UCSD-AML1 (cell line): ENCODE data around the gene POLA2.

Experiments used
- DNase-seq: peaks from one replicate; lab custom pipeline; 2025; ENCODE audit not compliant: unreplicated experiment; lab: John Stamatoyannopoulos, UW

The POLA2 gene

DNA sequence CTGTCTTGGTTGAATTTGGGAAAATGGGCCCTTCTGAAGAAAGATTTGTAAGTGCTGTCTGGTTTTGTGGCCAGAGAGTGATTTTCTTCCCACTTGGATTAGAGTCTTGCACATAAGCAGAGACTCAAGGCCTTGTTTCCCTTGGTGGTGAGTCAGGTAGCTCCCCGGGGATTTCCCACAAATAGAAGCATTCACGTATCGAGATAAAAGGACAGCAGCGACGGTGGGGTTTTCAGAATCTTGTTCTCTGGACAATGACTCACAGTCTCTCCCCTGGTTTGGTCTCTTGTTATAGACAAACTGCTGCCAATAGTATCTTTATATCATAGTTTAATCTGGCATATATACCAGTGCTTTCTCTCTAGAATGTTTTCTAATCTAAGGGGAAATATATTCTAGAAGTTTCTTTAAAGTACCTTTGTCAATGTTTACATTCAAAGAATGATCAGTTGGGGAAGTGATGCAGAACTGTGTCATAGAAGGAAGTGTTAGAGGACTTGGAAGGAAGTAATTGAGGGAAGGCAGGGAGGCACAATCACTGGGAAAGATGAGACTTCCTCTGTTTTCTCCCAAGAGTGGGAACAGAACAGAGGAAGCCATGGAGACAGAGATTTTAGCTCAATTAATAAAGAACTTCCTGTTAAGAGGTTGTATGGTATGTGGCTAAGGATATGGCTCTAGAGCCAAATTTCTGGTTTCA is 18.1 kb downstream of the POLA2 start:
- no peak for DNase-seq

DNA sequence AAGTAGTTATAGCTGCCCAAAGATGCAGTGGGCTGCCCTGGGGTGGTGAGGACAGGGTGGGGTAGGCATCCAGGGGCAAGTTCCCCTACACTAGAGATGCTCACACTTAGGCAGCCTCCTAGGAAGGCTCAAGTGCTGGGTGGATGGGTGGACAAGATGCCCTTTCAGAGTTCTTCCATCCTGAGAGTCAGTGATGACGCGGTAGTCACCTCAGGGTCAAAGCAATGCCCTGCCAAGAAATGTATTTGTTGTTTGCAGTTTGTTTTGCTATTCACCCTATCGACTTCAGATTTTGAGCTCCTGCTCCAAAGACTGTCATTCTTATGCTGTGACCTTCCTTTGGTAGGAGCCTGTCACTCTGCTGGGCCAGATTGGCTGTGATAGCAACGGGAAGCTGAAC is 18.9 kb downstream of the POLA2 start:
- no peak for DNase-seq

DNA sequence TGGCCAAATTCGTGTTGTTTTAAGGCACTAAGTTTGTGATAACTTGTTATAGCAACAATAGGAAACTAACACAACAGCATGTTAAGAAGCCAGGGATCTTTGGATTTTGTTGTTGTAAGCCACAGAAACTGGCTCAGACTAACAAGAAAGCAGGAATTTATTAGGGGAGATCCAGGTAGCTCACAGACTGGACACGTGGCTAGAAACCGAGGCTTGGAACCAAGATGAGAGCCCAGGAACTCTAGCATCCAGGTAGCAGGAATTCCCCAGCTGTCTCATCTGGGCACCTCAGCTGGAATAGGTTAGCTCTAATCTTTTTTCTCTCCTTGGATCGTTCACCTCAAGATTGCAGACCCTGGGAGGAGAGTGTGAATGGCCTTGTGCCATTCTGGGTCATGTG is 24.9 kb downstream of the POLA2 start:
- no peak for DNase-seq

DNA sequence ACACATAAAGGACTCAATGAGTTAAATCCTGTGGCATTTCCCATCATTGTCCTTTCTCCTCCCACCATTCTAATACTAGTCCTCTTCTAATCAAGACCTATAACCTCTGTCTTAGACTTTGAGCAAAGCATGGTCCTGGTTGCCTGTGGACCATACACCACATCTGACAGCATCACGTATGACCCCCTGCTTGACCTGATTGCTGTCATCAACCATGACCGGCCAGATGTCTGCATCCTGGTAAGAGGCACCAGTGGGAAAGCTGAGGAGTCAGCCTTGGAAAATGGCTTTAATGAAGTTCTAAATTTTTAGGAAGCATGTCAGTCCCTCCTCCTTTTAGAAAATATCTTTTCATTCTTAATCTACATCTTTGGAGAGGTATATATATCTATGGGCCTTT is 25.8 kb downstream of the POLA2 start:
- DNase-seq: no peak

DNA sequence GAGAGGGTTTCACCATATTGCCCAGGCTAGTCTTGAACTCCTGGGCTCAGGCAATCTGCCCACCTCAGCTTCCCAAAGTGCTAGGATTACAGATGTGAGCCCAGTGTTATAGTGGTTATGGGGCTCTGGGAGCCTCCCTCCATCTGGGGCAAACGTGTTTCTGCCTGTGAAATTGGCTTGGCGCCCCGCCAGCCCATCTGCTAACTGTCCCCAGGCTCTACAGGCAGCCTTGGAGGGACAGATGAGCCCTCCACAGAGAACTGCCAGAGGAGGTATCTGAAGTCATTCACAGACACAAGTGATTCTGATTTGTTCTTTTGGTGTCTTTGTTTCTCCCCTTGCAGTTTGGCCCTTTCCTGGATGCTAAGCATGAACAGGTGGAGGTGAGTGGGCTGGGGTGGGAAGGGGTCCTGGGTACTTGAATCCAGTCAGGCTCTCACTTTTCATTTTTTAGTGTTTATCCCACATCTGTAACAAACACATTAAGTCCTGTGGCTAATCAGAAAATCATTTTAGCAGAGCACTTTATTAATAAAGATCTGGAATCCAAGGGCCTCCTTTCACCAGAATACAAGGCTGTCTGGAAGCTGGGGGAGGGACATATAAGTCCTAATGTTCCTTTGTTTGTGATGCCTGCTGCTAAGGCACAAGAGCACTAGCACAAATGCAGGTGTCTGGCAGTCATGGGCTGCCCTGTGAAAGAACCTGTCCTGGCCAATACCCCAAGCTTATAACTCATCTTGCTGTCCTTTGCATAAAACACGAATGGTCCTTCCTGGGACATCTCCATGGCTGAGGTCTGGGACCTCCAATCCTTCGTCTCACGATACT is 27.2 kb downstream of the POLA2 start:
- DNase-seq: no peak

DNA sequence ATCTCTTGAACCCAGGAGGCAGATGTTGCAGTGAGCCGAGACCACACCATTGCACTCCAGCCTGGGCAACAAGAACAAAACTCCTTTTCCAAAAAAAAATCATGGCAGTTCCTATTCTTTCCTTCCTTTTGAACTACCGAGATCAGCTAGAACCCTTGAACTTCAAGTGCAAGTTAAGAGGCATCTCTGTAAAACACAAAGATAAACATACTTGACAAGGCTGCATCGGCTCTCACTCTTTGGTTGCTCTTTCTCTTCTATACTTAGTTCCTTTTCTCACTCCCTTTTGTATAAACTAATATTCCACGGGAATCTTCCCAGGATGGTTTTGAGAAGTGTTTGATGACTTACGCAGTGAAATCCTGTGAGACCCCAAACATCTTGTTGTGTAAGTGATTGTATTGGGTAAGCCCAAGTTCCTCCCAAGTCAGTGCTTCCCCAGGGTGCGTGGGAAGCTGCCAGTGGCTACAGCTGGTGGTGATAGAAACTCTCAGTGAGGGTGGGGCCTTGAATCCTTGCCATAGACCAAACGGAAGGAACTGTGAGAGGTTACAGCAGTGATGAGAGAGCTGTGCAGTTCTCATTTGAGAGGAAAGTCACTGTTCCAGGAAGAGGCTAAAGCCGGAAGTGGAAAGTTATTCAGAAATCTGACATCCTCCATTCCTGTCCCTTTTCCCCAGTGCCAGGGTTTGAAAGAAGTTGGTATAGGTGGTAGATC is 28.8 kb downstream of the POLA2 start:
- DNase-seq: peak; percentile 75

DNA sequence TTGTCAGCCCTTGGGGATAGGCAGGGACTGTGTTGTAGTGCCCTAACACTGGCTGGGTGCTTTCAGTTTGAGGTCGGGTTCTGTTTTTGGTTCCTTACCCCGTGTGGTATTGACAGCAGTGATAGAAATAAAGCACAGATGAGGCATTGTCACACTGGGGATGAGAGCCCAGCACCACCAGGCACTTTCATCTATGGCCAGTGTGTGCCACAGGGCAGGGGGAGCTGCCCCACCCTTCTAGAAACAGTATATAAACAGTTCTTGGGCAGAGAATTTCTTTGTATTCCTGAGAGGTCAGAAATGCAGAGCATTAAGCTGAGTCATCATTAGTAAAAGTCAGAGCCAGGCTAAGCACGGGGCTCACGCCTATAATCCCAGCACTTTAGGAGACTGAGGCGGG is 29.9 kb downstream of the POLA2 start:
- DNase-seq: no peak

DNA sequence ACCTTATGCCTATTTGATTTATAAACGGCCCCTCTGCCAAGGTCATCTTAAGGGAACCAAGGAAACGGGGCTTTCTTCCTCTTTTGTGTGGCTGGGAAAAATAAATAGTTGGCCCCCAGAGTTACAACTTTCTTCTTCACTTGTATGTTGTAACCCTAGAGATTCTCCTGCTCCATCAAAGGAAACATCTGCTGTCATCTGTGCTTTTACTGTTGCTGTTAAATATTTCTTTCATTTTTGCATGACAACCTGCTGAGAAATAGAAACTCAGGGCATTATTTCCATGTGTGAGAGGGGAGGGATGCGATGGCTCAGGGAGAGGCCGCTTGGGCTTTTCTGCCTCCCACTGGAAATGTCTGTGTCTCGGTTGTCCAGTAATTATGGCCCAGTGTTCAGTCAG is 31.1 kb downstream of the POLA2 start:
- DNase-seq: no peak

DNA sequence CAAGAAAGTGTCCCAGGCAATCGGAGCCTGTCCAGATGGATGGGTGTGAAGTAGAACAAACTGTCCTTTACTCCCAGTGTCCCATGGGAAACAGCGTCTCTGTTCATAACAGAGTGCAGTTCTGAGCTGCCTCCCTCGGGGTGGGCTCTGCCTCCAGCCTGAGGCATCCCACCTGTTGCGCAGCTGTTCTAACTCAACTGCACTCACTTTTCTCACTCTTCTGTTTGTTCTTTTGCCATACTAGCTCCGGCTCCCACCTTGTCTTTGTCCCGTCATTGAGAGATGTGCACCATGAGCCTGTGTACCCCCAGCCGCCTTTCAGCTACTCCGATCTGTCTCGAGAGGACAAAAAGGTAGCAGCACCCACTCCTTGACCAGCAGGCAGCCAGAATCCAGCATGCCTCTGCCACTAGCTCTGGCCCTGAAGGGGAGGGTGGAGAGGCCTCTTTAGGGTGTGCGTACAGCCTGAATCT is 32.2 kb downstream of the POLA2 start:
- DNase-seq: no peak

DNA sequence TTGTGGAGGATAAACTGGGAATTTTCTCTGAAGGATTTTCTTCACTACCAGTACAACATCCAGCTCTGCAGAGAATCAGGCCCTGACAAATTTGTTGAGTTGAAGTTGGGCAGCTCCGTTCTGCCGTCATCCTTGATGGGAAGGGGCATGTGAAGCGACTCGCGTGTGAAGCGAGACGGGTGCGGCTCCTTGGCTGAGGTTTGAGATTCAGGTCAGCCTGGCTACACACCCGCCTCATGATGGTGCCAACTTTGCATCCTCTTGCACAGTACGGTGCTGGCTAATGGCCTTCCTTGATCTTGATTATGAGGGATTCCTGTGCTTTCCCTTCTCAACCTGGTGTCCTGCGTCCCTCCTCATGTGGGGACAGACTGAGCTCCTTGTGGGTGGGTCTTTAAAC is 33.2 kb downstream of the POLA2 start:
- DNase-seq: no peak

DNA sequence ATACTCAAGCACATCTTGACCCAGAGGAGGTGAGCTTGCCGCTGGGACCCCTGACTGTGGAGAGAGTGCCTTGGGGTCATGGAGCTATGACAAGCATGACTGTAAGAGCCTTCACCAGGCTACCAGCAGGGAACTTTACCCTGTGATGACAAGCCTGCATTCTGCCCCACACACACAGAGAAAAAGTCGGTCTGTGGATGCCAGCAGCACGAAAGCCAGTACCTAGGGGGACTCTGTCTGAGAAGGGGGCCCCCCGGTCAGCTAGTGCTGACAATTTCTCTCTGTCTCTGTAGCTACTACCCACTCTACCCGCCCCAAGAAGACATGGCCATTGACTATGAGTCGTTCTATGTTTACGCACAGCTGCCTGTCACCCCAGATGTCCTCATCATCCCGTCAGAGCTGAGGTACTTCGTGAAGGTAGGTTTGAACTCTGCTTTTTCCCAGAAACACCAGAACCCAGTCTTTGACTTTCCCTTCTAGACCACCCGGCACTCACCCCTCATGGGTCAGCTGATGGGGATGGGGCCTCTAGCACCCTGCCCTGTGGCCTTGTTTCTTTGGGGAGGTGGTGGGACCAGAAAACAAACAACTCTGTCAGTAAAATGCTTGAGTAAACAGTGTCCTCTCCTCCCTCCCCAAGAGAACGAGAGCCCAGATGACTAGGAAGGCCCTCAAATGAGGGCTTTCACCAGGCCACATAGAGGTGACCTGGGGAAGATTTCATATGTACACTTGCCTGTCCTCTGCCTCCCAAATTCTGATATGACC is 34.0 kb downstream of the POLA2 start:
- DNase-seq: no peak

DNA sequence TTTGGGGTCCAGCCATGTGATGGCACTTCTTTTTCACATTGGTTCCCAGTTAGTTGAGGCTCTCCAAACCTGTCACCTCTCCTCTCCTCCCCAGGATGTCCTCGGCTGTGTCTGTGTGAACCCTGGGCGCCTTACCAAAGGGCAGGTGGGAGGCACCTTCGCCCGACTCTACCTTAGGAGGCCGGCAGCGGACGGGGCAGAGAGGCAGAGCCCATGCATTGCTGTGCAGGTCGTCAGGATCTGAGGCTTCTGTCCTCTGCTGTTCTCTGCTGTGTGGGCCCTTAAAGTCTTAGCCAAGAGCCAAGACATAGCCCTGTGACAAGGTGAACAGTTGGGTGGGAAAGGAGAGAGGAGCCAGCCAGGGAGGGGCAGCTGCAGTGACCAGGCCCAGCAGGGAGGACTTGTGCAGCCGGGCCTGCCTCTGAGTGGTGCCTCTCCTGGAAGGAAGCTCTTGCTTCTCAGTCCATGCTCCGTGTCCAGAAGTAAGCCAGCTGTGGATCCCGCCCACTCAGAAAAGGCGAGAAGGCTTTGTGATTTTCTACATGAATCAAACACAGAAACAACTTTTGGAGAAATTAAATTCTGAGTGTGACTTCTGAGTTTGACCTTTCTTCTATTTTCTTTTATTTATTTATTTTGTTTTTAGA is 35.4 kb downstream of the POLA2 start:
- no peak for DNase-seq

DNA sequence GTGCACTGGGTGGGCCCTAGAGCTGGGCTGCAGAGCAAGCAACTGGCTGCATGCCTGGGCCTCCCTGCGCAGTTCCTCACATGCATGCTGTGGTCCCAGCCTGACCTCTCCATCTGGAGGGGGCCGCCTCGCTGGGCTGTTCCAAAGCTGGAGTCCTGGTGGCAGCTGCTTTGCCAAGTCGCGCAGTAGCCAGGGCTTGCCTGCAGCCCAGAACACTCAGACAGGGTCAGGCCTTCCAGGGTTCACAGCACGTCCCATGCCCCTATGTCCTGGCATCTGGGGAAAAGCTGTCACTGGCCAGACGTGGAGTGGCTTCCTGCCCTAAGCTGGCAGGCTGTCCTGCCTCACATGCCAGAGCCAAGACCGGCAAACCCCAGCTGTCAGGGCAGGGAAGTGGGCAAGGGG is 36.4 kb downstream of the POLA2 start:
- no peak for DNase-seq

DNA sequence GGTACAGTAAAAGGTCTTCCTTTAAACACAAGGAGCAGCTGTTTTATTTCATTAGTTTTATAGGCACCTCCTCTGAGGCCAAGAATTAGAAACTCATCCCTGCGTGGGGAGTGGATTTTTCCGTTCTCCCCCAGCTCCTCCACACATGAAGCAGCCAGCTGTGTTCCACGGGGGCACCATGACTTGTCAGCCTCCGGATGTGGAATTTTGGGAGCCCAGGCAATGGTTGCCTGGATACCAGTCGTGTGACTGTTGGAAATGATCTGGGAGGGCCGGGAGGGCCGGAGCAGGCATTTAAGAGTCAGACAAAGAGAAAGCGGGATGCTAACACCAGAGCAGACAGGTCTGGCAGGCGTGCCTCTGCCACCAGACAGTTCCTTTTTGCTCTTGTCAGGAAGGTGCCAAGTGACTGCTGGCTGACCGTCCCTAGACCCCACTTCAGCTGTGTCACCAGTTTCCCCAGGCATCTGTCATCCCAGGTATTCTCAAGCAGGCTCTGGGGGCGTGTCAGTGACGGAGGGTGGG is 37.0 kb downstream of the POLA2 start:
- no peak for DNase-seq

DNA sequence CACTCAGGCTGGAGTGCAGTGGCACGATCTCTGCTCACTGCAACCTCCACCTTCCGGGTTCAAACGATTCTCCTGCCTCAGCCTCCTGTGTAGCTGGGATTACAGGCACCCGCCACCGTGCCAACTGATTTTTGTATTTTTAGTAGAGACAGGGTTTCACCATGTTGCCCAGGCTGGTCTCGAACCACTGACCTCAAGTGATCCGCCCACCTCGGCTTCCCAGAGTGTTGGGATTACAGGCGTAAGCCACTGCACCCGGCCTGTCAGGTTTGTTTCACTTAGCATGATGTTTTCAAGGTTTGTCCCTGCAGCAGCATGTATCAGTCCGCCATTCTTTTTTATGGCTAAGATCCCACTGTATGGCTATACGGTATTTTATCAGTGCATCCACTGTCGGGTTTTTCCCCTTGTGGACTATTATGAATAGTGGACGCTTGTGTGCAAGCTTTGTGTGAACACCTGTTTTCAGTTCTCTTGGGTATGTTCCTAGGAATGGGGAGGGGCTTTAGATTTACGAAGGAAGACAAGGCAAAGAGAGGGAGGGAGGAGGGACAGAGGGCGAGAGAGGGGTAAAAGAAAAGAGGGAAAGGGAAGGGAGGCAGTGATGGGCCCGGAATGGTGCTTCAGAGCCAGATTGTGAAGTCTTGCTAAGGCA is 39.0 kb downstream of the POLA2 start:
- no peak for DNase-seq

DNA sequence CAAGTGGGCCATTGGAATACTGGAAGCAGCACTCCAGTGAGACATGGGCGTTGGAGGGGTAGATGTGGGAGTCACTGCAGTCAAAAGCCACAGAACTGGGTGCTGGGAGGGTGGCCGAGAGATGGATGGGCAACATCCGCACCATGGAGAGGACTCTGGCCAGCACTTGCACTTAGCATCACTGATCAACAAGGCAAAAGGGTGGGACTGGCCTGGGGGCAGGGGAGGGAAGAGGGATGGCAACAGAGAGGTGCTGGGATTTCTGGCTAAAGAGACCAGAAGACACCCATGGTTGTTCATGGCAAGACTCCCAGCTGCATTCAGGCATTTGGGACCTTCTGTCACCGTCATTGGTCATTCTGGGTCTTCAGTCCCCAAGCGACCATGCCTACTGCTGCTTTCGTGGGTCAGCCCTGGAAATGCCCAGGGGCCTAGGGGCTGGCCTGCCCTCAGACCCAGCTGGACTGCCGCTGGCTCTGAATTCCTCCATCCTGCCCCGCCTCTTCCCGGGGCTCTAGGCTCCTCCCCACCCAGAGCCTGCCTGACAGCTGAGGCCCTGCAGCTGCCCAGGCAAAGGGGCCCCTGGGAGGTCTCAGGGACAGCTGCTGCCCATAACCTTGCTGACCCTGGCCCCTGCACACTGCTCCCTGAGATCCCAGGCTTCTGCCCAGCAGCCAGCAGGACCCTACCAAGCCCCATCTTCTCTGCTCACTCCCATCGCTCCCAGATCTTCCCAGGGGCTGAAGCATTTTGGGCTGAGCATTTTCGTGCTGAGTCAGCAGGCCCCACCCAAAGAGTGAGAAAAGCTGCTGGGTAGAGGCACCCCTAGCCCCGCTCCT is 39.9 kb downstream of the POLA2 start:
- DNase-seq: no peak

DNA sequence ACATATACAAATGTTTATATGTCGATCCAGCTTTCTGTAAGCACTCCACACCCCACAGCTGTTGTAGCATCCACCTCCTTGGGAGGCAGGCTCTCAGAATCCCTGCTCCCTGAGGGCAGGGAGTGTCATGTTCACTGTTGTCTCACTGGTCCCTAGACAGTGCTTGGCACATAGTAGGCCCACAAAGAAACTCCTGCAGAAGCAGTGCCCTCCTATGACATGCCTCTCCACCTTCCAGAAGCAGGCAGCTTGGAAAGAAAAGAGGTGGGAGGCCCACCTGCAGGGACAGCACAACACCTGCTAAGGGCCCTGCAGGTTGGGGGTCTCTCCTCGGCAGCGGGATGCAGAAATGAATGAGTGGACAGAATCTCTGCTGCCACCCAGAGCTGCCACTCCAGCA is 41.8 kb downstream of the POLA2 start:
- no peak for DNase-seq

DNA sequence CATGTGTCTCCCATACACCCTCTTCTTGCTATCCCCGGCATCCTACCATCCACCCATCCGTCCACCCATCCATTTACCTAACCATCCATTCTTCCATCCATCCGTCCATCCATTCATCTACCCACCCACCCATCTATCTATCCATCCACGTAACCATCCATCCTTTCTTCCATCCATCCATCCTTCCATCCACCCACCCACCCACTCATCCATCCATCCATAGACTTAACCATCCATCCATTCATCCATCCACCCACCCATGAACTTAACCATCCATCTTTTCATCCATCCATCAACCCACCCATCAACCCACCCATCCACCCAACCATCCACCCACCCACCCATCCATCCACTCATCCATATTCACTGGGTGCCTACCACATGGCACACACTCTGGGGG is 42.3 kb downstream of the POLA2 start:
- DNase-seq: no peak

DNA sequence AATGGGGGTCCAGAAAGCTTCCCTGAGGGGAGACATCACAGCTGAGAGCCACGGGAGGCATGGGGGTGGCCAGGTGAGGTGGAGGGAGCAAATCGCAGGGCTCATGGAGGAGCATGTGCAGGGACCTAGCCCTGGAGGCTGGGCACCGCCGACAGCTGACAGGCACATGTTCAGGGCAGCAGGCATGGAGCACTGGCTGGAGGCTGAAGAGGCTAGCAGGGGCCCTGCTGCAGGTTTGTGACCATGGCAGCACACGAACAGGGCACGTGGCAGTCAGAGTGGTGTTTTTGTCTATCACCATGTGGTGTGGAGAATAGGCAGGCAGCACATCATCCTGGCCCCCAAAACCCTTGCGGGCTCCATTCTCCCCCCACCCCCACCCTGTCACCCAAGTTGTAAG is 42.9 kb downstream of the POLA2 start:
- no peak for DNase-seq
